GM18502 (cell line): ENCODE data around the gene UVSSA.

ENCODE experiments used
- ATAC-seq: cut with Tn5 transposase; IDR thresholded peaks from one replicate; pipeline ENCODE4 v1.9.1; 2021; ENCODE audit warnings: mild to moderate bottlenecking; ENCODE audit not compliant: unreplicated experiment, poor library complexity

The UVSSA gene

DNA sequence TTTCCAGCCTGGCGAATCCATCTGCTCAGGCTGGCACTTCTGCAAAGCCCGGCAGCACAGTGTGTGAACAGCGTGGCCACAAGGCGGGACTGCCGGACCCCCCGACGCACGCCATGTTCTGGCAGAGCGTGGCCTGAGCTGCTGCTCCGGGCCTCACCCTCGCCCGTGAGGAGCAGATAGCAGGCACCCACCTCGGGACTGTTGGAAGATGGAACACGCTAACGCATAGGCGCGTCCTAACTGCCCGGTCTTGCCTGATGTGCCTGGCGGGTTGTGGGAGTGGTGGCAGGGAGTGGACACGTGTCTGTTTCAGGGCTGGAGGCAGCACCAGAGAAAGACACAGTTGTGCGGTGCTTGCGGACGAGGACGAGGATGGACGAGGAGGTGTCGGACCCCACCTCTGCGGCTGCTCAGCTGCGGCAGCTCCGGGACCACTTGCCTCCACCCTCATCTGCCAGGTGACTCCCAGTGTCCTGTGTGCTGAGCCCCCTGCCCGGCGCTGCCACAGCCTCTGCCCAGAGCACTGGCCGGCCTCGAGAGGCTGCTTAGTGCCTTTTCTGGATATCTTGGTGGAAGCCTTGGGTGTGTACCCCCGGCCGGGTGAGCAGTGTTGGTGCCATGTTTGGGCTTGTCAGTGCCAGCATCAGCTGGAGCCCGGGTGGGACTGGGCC lies 28.2 kb downstream of the UVSSA start:
- ATAC-seq: no peak

DNA sequence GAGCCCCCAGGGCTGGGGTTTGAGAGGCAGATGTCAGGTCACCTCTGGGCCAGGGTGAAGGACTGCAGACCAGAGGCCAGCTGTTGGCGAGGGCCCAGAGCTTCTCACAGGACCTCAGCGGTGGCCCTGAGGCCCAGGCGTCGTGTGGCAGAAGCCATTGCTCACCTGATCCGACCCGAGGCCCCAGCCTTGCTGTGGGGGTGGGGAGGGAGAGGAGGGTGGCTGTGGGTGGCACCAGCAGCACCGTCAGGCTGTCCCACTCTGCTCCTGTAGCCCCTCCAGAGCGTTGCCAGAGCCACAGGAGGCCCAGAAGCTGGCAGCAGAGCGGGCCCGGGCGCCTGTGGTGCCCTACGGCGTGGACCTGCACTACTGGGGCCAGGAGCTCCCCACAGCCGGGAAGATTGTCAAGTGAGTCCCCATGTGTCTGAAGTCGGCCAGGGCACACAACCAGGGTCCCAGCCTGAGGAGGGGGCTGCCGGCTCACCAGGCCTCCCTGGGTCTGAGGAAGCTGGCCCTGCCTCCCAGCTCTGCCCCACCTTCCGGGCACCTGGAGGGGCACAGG lies 28.8 kb downstream of the UVSSA start:
- ATAC-seq: no peak

DNA sequence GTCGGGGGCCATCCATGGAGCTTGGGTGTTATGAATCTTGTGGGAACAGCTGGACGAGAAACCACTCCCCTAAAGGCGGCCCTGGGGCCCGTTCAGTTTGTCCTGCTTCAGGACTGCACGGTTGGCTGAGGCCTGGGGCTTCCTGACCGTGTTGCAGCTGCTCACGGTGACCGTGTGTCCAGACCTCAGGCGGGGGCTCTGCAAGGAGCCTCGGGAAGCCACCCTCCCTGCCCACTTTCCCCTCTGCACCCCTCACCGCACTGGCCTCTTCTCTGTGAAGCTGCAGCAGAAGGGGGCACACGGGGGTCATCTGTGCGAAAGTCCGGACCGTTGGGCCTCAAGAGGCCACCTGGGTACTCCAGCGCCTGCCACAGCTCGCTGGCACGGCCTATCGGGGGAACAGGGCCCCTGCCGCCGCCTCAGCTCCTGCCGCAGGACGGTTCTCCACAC lies 29.4 kb downstream of the UVSSA start:
- no peak for ATAC-seq

DNA sequence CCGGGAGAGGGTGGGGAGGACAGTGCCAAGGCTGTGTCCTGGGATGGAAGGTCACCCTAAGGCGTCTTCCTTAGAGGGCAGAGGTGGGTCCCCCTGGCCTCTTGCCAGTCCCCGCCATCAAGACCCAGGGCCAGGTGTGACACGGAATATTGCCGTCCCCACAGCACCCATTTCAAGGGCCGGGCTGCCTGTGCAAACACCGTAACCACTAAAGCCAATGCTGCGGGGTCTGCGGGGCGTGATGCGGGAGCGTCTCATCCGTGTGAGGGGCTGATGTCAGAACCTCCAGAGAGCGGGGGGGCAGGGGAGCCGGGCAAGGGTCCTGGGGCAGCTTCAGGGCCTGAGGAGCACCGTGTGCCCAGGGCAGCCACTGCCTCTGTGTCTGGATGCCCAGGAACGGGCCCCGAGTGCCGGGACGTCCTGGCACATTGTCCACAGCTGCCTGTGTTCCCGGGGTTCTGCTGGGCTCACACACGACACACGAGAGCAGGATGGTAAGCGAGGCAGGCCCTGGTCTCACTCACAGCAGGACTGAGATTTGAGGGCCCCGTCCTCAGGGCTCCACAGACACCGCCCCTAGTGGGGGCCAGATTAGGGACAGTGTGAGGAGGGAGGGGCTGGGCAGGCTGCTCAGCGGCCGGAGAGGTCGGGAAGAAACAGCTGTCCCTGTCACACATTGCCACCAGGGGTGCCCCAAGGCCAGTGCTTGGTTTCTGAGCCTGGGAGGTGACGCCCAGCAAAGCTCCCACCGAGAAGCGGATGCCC lies 30.0 kb downstream of the UVSSA start:
- ATAC-seq: no peak

DNA sequence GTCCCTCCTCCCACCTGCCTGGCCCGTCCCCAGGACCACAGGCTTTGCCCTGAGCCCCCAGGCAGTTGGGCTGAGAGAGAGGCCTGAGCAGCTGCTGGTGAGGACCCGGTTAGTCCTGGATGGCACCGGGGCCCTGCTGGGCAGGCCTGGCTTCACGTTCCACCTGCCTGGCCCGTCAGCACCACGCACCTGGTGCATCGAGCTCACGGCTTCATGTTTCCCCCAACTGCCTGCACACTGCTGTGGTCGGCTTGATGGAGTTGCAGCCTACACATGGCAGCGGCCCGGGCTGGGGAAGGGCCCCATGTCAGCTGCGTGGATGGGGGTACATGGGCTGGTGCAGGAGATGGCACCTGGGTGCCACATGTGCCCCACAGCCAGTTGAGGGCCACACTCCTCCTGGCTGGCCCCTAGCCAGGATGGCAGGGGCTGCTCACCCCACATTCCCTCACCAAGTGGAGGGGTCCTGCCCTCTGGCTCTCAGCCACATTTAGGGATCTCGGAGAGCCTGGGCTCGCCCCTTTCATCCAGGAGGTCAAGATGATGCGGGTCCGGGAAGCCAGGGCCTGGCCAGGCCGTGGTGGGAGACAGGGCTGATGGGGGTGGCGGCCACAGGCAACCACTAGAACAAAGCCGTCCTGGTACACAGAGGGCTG lies 30.7 kb downstream of the UVSSA start:
- ATAC-seq: no peak

DNA sequence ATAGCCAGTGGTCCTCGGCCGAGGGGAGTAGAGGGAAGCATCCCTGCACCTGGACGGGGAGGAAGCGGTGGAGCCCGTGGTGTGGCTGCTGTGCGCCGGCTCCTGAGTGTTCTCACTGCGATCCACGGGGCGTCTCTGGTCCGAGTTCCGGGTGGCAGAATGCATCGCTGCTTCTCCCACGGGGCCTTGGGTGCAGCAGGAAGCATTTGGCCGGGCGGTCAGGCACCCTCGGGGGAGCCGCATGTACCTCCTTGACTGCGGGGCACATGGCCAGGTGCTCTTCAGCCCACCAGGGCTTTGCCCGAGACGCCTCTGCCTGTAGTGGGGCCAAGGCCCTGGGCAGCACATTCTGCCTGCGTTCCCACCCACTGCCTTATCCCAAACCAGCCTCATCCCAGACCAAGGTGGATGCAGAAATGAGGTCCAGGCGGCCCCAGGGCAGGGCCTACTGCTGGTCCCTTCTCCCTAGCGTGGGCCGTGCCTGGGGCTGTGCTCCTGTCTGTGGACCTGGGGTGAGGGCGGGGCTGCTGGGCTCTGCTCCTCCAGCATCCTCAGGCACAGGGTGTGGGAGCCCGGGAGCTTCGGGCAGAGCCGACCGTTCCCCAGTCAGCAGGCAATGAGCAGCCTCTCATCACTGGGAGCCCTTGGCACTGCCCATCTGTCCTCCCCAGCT lies 31.7 kb downstream of the UVSSA start:
- no peak for ATAC-seq

DNA sequence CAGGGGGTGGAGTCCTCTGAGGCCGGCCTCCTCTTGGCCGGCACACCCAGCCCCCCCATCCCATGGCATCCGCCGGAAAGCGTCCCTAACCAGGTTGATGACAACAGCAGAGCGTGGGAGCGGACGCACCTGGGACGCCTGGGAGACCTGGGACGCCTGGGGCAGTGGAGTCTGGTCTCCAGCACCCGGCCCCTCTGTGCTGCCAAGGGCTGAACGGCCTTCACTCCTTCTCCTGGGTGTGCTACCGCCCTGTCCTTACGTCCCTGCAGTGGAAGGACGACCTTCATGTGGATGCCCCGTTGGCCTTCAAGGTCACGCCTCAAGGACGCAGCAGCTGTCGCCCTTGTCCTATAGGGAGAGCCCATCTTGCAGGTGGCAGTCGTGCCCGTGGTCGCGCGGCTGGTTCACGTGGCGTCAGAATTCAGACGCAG lies 32.4 kb downstream of the UVSSA start:
- no peak for ATAC-seq

DNA sequence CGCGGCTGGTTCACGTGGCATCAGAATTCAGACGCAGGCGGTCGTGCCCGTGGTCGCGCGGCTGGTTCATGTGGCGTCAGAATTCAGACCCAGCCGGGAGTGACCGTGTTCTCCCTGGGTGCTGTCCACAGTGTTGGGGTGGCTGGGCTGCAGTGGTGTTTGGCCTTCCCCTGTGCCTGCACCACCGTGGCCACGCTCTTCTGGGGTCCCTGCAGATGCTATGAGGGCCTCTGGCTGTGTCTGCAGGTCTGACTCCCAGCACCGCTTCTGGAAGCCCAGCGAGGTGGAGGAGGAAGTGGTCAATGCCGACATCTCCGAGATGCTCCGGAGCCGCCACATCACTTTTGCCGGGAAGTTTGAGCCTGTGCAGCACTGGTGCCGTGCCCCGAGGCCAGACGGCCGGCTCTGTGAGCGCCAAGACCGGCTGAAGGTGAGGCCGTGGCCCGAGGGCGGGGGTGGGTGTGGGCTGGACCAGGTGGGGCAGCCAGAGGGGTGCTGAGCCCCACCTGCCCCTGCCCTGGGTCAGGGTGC lies 32.9 kb downstream of the UVSSA start:
- ATAC-seq: no peak

DNA sequence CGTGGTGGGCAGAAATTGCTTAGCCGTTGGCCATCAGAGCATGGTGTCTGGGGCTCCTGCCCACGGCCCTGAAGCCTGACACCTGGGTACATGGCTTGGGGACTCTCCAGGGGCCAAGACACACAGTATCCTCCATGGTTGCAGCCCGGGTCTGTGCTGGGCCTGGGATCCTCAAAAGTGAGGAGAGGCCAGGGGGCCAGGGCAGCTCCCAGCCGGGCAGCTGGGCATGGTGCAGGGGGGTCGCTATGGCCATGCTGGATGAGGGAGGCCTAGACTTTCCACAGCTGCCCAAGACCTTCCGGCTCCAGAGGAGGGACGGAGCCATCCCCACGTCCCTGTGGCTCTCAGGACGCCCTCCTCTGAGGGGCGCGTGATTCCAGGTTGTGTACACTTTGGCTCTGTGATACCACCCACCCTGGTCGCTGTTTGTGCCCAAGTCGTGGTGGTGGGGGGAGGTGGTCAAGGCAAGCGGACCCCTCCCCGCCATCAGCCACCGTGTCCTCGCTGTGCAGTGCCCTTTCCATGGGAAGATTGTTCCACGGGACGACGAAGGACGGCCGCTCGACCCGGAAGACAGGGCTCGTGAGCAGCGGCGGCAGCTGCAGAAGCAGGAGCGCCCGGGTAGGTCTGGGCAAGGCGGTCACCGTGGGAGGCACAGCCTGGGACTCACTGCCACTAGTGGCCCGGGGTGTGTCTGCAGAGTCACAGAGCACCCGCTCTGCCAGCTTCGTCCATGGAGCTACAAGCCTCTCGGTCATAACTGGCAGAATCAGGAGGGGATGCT lies 33.6 kb downstream of the UVSSA start:
- ATAC-seq: no peak

DNA sequence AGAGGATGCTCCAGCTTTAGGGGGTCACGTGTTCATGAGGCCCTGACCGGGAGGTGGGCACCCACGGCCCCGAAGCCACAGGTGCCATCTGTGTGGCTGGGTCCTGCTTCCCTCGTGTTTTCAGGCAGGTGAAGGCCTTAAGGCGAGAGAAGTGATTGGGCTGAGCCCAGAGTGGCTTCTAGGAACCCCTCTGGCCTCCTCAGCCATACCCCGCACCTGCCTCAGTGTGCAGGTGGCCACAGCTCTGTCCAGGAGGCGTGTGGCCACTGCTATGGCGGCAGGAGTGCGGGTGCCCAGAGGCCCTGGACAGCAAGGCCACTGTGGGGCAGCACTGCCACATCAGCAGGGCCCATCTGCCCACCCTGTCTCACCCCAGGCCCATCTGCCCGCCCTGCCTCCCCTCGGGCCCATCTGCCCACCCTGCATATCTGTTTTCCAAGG lies 34.2 kb downstream of the UVSSA start:
- no peak for ATAC-seq

DNA sequence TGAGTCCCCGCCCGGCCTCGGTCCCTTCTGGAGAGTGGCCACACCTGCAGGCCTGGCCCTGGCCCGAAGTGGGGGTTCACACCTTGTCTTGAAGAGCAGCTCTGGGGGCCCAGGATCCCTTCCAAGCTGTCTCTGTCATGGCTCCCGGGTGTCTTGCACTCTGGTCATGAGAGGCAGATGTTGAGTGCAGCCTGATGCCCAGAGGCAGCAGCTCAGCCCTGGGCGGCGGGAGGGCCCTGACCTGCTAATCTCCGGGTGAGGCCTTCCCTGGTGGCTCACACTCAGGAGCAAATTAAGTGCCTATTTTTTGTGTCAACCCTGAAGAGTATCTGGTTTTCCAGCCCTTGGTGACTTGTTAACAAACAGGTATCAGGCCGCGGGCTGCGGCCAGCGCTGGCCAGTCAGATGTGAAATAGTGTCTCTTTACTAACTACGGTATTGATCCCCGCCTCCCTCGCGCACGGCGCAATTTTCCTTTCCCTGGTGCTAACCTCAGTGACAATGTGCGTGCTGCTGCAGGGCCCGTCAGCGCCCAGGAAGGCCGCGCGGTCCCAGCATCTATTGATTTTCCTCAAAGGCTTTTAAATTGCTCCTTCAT lies 35.0 kb downstream of the UVSSA start:
- no peak for ATAC-seq

DNA sequence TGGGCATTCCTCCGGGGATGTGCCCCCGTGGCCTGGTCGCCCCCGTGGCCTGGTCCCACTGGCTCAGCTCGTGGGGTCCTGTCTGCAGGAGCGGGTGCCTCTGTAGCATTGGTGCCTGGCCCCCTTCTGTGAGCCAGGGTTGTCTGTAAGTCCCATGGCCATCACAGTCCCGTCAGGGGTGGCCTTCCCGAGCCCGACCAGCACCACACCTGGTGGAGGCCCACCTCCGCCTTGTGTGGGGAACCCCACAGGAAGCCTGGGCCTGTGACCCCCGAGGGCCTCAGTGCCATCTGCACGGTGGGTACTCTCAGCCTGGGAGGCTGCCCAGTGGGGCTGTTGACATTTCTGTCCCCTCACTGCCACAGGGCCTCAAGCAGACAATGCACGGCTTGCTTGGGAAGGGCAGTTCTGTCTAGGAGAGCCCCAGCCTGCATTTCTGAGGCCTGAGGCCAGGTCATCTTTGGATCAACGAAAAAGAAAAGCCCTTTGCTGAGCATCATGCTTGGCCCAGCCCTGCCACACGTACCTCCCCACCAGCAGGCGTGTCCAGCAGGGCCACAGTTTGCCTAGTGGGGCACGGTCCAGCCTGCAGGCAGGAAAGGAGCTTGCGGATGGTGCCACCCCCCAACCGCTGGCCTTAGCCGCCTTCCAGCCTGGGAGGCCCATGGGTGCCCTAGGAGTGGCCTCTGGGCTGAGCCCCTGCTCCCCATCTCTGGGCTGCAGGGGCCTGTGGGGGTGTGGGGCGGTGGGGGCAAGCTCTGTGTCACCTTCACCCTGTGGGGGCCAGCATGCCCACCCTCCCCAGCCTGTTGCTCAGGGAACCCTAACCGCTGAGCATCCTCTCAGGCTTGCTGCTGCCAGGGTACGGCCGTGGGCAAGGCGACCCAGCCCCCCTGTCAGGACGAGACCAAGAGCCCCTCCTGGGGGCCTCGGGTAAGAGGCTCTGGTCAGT lies 36.0 kb downstream of the UVSSA start:
- no peak for ATAC-seq

DNA sequence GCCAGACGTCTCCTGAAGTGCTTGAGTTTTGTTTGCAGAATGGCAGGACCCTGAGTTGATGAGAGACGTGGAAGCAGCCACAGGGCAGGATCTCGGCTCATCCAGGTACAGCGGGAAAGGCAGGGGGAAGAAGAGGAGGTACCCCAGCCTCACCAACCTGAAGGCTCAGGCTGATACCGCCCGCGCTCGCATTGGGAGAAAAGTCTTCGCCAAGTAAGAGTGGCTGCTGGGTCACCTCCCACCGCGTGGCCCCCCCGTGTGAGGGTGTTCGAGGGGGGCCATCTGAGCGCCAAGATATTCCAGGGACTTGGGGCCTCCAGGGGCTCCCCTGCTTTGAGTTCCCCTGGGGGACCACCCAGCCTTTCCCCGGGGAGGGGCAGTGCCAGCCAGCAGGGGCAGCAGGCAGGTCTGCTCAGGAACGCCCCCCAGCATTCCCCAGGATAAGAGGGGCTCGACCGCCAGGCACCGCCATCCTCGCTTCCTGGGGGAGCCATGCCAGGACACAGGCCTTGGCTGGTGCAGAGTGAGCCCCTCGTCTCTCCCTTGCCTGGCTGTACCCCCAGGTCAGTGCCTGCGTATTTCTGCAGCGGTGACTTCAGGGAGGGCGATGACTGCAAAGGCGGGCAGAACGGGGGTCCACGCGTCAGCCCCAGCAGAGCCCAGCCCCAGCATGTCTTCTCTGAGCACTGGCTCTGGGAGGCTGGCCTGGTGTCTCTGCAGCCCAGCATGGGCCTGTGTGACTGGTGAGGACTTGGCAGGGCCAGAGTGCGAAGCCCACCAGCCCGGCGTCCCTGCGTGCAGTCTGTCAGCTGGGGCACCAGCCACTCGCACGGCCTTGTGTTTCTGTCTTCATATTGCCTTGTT lies 37.0 kb downstream of the UVSSA start:
- ATAC-seq: no peak

DNA sequence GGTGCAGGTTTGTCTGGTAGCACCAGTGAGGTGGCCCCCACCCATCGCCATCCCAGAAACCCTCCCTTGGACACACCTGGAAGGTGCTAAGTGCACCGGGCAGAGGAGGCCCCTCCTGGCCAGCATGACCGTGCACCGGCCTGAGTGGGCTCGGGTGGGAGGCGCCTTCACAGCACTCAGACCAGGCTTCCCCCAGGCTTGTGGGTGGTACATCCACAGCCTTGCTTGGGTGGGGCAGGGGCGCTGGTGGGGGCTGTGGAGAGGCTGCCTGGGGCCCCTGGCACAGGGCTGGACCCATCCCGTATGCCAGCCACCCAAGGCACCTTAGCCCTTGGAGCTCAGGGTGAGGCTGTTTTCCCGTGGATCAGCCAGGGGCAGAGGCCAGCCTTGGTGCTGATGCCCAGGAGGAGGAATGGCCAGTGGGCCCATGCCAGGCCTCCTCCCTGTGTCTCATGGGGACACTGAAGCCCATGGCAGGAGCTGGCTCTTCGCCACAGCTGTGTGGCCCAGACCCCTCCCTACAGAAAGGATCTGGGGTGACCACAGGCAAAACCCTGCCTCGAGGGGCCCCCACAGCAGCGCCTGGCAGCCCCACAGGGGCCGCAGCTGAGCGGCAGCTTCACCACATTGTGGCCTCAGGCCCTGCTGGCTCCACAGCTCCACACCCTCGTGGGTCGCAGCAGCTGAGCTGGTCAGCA lies 37.8 kb downstream of the UVSSA start:
- ATAC-seq: no peak

DNA sequence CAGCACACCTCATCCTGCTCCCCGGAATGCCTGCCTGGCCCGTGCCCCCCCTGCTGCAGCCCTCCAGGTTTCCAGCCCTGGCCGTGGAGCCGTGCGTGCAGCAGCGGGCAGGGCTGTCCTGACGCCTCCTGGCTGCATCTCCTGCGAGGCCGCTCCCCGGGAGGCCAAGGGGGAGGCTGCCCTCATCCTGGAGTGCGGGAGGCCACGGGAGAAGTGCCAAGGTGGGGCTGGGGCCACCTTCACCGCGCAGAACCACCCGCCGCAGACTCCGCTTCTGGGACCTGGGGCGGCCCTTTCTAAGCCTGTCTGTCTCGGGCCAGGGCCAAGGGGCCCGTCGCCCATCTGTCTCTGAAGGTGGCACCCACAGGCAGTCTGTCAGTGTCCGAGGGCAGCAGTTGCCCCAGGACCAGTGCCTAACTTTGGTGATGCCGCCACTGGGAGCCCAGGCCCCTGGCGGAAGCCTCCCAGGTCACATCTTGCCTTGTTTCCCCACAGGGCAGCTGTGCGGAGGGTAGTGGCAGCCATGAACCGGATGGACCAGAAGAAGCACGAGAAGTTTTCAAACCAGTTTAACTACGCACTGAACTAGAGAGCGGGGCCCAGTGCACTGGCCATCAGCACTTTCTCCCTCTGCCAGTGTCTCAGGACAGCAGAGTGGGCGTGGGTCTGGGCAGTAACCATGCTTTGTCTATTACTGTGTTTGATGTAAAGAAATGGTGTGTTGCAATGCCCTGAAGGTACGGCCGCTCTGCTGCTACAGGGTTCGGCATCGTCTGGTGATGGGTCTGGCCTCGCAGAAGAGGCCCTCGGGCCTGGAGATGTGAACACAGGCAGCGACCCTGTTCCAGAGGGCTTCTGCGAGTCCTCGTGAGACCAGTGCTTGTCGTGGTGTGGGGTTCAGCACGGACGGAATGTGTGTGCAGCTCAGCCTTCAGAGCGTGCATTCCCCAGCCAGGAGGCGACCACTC lies 38.6 kb downstream of the UVSSA start:
- ATAC-seq: no peak
